NCI-H345 treated with DMSO at 0.1 percent for 48 hours (cell line): Measurements from ENCODE around the gene PRIMA1.

Experiments
- DNase-seq: peaks from one replicate; lab custom pipeline; 2025; ENCODE audit not compliant: unreplicated experiment; lab: John Stamatoyannopoulos, UW

The PRIMA1 gene

DNA sequence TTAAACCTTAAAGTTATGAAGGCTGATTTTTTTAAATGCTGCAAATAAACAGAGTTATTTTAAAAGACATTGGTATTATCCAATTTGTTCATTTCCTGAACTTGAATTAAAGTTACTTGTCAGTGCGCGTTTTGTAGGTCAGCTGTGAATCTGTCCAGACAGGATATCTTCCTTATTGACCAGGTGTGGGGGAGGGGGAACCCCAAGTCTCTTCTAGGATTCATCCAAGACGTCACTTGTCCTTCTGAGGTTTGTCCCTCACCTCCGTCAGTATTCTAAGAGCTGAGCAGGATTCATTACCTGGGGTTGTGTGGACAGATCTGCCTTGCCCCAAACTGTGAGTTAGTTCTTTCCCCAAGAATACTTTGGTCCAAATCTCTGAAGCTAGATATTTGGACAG lies 8.8 kb upstream of the PRIMA1 start:
- DNase-seq = no peak

DNA sequence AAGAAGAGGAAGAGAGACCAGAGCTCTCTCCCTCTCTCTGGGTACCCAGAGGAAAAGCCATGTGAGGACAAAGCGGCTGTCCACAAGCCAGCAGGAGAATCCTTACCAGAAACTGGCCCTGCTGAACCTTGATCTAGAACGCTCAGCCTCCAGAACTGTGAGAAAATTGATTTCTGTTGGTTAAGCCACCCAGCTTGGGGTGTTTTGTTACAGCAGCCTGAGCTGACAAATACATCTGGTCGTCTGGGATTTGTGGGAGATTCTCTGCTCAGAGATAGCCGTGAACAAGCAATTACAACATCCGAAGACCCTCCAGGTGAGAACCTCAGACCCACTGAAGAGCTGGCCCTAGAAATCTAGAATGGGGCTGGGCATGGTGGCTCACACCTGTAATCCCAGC lies 6.5 kb upstream of the PRIMA1 start:
- no peak for DNase-seq

DNA sequence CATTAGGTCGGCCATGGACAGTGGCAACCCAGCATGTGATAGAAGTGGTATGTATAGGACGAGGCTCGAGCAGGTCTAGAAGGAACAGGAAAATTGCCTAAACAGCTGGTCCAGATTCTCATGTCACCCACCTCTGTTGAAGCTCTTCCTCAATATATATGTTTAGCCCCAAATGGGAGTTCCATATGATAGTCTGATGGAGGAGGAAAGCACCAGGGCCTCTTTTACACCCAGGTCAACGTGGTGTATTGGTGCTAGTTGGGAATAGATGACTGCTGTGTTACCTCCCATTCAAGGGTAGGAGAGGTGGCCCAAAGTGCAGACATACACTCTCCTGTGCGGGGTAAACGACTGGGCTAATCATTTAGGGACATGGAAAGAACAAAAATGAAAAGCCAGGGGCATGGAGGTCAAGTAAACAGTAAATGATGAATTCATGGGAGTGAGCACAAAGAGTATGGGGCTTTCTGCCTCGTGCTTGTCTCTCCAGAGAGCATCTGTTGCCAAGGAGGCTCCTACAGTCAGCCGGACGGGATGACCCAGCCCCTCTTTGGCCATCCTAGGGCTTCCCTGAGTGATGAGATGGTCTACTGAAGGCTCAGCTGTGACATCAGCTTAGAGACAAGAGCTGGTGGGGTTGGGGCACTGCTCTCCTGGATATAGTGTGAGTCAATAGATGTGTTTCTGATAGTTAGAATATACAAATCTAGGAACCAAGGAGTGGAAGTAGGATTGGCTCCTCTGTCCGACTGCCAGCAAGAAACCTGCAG lies 5.5 kb upstream of the PRIMA1 start:
- DNase-seq = no peak

DNA sequence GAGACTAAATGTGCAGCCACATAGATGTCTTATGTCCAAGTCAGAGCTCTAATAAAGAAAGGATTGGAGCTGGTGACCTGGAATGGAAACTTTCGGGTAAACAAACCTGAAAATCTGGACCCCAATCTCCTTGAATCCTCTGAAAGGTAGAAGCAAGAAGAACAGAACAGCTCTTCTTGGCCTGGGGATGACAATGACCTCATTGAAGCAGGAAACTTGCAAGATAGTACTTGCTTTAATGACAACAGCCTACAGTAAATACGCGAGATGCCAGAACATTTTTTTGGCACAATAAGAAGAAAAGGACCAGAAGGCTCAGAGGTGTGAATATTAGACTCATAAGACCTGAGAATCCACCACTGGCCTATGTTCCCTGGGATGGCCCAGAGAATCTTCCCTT lies 4.1 kb upstream of the PRIMA1 start:
- no peak for DNase-seq

DNA sequence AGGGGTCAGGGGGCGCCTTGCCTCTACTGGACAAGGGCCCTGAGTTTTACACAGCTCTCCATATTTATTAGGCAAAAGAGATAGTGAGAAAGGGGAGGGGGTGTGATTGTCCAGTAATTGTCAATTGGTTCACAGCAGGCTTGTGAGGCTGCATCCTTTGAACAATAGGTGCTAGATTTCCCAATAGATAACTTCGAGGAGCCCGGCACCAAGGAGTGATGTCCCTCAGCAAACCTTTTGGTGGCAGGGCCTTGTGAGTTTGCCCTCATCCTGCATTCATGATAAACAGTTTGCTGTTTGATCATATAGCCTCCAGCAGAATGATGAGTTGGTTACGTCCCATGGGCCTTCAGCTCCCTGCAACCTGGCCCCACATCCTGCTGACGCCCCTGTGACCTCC lies 2.7 kb upstream of the PRIMA1 start:
- no peak for DNase-seq

DNA sequence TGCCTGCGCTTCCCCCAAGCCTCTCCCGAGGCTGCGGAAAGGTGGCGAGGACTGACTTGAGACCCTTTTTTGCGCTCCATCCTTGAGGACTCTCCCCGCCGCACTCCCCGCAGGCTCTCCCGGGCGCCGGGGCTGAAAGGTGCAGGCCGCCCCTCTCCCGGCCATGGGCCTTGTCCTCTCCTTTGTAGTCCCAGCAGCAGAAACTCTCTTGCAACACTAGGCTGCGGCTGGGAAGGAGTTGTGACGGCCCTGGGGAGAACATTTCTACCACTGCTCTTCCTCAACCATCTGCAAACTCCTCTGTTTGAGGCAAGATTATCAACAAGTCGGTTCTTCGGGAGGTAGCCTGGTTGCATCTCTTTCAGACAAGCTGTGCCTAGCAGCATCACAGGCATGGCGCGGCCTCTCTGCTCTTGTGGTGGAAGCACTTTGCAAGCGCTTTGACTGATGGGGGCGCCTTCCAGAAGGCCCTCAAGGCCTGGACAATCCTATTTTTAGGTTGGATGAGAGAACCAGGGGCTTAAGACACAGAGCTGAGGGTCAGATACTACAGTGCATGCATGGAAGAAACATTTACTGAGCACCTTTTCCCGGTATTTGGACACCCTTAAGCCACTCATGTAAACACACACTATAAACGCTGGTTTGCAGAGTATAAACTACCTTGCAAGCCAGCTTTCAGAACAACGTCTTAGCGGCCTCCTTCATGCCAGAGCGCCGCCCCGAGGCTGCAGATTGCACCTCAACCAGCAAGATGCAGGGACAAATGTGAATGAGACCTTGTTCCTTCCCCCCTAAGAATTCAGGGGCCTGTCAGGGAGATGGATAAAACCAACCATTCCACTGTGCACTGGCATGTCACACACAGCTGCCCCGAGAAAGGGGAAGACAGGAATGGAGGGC lies 1.2 kb upstream of the PRIMA1 start:
- DNase-seq = peak; percentile 19

GRCh38 chr14:93788543-93789227 lies 400 bp upstream of the PRIMA1 start:
- peak; percentile 29 for DNase-seq

GRCh38 chr14:93787465-93788292 lies 606 bp downstream of the PRIMA1 start:
- no peak for DNase-seq

GRCh38 chr14:93785423-93785822 lies 2.9 kb downstream of the PRIMA1 start:
- no peak for DNase-seq

DNA sequence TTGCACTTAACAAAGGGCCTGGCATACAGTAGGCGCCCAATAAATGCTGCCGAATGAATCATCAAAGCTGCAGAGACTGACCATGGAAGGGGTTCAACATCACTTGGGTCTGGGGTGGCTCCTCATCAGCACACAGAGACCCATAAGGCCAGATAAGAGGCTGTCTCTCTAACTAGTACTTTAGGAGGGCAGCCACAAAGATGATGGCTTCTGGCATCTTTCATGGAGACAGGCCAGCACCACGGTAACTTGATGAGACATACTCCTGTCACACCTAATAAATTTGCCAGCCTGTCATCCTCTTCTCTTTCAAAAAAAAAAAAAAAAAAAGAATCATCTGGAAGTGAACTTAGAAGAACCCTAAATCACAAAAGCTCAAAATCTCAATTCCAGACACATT lies 3.4 kb downstream of the PRIMA1 start:
- DNase-seq = no peak

DNA sequence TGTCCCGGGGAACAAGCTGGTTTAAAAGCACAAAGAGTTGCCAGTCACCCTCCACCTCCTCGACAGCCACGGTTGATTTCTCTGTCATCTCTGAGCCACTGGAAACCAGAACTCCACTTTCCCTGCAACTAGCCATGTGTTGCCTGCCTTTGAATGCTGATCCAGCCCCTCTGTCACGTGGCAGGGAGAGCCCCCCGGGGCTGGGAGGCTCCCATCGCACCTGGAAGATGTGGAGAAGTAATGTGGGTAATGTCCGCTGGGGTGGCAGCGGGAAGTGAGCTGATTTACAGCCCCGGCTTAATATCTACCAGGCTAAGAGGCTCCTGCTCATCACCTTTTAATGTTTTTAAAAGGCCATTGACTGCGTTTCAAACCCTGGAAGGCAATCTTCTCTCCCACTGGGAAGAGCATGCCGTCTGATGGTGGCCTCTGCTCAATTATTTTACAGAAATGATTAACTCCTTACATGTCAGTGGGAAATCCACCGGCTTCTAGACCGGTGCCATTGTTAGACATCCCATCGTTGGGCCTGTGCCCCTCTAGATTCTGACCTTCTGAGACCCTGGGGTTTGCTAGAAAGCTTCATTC lies 7.4 kb downstream of the PRIMA1 start:
- no peak for DNase-seq

DNA sequence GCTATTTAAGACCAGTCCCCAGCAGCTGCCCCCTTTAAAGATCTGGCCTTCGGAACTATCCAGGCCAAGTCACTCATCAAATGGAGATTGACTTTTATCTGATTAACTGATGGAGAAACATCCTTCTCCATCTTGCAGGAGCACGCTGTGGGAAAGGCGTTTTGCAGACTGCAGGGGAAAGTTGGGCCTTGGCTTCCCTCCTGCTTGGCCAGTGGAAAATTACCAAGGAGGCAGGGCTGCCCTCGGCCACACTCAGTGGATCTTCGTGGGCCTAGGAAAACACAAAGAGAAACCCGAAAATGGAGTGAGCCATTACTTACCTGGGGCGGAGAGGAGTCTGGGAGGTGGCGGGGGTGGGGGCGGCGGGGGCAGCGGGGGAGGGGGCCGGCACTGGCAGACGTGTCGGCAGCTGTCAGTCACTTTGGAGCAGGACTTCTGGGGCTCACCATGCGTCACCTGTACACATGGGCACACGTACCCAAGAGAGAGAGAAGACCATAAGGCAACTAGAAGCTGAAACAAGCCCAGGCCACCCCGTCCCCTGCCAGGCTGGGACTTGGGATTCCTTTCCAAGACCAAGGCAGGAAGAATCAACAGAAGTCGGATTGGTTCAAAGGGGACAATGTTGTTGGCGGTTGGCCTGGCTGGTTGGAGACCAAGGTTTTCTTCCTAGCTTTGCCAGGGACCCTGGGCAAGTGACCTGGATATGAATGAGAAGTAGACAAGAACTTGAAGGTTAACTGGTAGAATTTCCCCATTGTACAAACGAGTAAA lies 9.2 kb downstream of the PRIMA1 start:
- no peak for DNase-seq

- DNase-seq = no peak
Measured at GRCh38 chr14:93778453-93778852, 9.8 kb downstream of the PRIMA1 start.

DNA sequence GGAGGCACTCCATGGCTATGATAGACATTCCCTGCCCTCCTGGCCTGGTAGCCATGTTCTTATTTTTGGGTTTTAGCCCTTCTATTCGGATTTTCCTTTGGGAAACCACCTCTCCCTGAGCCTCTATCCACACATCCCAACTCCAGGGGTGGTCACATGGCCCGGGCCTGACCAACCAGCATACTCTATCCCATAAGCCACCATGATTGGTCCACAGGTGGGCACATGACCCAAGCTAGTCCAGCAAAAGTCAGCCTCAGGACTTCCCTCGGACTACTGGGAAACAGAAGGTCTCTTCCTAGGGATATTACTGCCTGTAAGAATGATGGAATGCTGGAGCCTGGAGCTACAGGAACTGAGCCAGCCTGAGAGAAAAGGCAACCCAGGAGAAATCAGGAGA lies 12.5 kb downstream of the PRIMA1 start:
- no peak for DNase-seq

DNA sequence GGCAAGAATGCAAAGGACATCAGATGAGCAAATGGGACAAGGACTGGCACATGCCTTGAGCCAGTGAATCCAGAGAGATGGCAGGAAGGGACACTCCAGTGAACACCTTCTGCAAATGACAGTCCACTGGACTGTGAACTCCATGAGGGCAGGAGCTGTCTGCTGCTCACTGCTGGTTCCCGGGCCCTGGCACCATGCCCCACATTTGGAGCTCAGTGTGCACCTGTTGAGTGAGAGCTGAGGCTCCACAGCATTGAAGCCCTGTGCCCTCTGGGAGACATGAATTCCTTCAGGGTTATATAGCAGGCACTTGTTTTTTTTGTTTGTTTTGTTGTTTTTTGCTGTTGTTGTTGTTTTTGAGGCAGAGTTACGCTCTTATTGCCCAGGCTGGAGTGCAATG lies 13.1 kb downstream of the PRIMA1 start:
- no peak for DNase-seq

- DNase-seq = no peak
Measured at GRCh38 chr14:93772263-93772662, 16.0 kb downstream of the PRIMA1 start.

- DNase-seq = no peak
Measured at GRCh38 chr14:93765970-93766369, 22.3 kb downstream of the PRIMA1 start.

- peak; percentile 37 for DNase-seq
Measured at GRCh38 chr14:93765155-93765554, 23.1 kb downstream of the PRIMA1 start.

DNA sequence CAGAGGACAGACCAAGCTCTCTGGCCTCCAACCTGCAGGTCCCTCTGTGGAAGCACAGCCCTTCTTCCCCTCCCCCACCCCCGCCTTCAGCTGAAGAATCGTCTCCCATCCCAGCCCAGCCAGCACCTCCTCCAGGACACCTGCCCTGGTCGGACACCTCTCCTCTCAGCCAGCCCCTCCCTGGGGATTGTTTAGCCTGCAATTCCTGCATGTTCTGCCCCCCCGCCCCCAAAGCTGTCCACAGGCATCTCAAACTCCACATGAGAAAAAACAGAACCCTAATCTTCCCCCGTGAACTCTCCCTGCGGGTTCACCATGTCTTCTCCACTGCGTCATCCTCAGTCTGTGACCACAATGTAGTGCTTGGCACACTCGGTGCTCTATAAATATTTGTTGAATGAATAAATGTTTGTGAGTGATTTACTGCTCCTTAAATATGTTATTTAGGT lies 24.1 kb downstream of the PRIMA1 start:
- no peak for DNase-seq
